K562 (cell line): Measurements from ENCODE around the gene CRY2.

Experiments
- BRCA1 ChIP-seq, 2 experiments: fragments of 450-650 bp in 1 of 2; sonication (generic) in 1 of 2; formaldehyde crosslinking in 1 of 2; IDR thresholded peaks; 2 replicates each; pipeline versions ENCODE4 v1.5.0 to v1.6.1; 2017 to 2020; ENCODE audit warnings: mild to moderate bottlenecking in 1 of 2, missing genetic modification reagents in 1 of 2
- KDM1A ChIP-seq, 2 experiments: fragments of 450-650 bp; IDR thresholded peaks; 2 replicates each; pipeline ENCODE4 v1.6.1; 2016; ENCODE audit warnings: mild to moderate bottlenecking in 2 of 2
- MAFF ChIP-seq: IDR thresholded peaks from 2 replicates; pipeline ENCODE4 v1.6.1; 2012; ENCODE audit warnings: low read length, improper control_type of control experiment
- MEF2A ChIP-seq: IDR thresholded peaks from 2 replicates; pipeline ENCODE4 v1.6.1; 2011; ENCODE audit warnings: low read depth, mild to moderate bottlenecking, low read length, moderate library complexity; ENCODE audit not compliant: control insufficient read depth
- POLR2H ChIP-seq: IDR thresholded peaks from 2 replicates; pipeline ENCODE4 v1.6.1; 2016; ENCODE audit warnings: missing genetic modification characterization, low read depth, mild to moderate bottlenecking, control low read depth, missing compliant biosample characterization, moderate library complexity
- POLR3G ChIP-seq: IDR thresholded peaks from 2 replicates; pipeline ENCODE4 v1.6.1; 2011; ENCODE audit not compliant: insufficient read length, insufficient replicate concordance; ENCODE audit errors: extremely low read depth
- RAD21 ChIP-seq, 2 experiments: fragments of 250-450 bp in 1 of 2; fragments of 450-650 bp in 1 of 2; sonication (Bioruptor Pico) in 1 of 2; formaldehyde crosslinking in 1 of 2; IDR thresholded peaks in 1 of 2; conservative IDR thresholded peaks in 1 of 2; 2 replicates each; pipeline versions ENCODE4 v1.4.0 to v1.8.0; 2020 to 2022; ENCODE audit warnings: mild to moderate bottlenecking in 2 of 2, moderate library complexity in 1 of 2
- SIN3A ChIP-seq, 2 experiments: fragments of 150-350 bp in 1 of 2; IDR thresholded peaks; 2 replicates each; pipeline ENCODE4 v1.6.1; 2011 to 2016; ENCODE audit warnings: borderline replicate concordance in 2 of 2, low read depth in 2 of 2, low read length in 2 of 2, mild to moderate bottlenecking in 2 of 2, moderate library complexity in 2 of 2; ENCODE audit not compliant: control insufficient read depth in 1 of 2

- TF ChIP-seq BRCA1 (IDR thresholded peaks at IDR 0.05) = no peak
- no peak for TF ChIP-seq BRCA1 (CRISPR knock-in tag; IDR thresholded peaks at IDR 0.05)
- TF ChIP-seq MAFF = no peak
- no peak for TF ChIP-seq MEF2A
- no peak for TF ChIP-seq SIN3A (IDR thresholded peaks at IDR 0.05; ENCODE audit: borderline replicate concordance in 2 of 2, control insufficient read depth in 1 of 2, low read depth in 2 of 2, low read length in 2 of 2)
- TF ChIP-seq POLR2H = no peak
- peak; percentile 38 to 63 for TF ChIP-seq RAD21 (CRISPR knock-in tag; conservative IDR thresholded peaks at IDR 0.05 in 1 of 2, IDR thresholded peaks at IDR 0.05 in 1 of 2)
- no peak for TF ChIP-seq KDM1A (IDR thresholded peaks at IDR 0.05)
- TF ChIP-seq POLR3G = no peak
These were observed 5.4 kb downstream of the CRY2 start for GRCh38 chr11:45852712-45853101.
